ENCODE data around the gene TGM4.

TGM4 gene

DNA sequence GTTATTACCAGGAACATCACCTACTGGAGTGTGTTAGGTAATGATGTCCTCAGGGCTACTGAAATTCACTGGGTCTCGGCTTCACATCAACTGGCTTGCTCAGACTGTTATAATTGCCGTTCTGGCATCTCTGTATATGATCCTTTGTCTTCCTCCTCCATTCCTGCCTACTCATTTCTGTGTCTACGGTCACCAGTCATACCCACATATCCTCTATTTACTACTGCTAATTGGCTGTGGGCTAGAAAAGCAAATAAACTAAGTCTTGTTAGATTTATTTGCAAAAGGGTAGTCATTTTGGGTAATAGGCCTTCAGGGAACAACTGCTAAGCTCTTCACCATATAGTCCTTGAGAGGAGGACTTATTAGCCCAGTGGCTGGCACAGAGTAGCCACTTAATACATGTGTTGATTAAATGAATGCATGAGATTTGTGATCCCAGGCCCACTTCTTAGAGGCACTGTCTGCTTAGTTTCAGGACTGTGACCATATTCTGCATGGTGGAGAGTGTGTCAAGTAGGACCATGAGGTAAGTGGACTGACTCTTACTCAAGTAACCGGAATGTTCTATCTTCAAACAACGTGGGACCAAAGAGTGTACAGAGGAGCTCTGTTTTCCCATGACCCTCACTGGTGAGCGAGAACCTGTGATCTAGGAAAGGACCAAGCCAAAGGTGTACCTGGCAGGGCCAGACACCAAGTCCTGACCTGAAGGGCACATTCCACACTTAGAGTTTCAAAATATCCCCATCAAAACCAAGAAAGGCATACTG is 88.4 kb downstream of the TGM4 start:
- H3K36me3 ChIP-seq (ENCODE audit: control insufficient read depth, insufficient read depth, low read length), result no peaks in the 10 kb centered on the region
- no peak overlapping the region for H3K4me3 ChIP-seq (ENCODE audit: insufficient read depth, low read depth, low read length)
- no peaks in the 10 kb centered on the region for H3K4me1 ChIP-seq (ENCODE audit: control insufficient read depth, insufficient read depth, low read length)
- H3K27me3 ChIP-seq (ENCODE audit: control insufficient read depth, insufficient read depth, low read length, poor library complexity, severe bottlenecking), result no peaks in the 10 kb centered on the region
- 93 to 96% methylated on average over 6 of the region's 6 CpGs for WGBS, 2 experiments
- H3K27ac ChIP-seq (ENCODE audit: insufficient read depth, low read depth, low read length, poor library complexity, severe bottlenecking), result no peak overlapping the region
- H3K9me3 ChIP-seq (ENCODE audit: control insufficient read depth, low read length), result no peaks in the 10 kb centered on the region

DNA sequence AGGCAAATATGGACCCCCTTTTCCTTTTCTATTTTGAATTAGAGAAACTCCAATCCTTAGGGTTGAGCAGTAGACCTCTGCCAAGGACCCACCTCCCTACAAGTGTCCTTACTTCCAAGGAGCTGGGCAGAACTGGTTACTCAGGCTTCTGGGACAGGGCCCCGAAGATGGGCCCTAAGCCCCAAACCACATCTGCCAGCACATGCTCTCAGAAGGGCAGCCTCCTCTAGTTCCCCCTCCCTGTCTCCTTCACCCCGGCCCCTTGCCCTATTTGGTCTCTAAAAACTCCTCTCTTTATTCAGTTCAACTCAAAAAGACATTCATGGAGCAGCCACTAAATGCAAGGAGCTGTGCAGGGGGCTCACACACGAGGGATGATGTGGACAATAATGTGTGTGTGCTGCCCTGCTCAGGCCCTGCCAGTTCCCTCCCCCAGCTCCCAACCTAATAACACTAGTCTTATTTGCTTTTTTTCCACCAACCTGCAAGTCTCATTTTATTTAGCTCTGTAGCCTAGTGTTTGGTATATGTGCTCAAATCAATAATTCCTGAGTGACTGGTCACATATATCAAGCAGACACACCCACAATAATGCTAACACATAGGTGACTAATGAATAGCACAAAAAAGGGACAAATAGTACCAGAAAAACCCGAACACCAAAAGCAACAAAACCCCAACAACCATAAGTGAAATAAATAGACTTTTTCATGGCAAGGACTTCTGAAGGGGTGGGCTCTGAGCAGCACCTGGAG is 89.3 kb downstream of the TGM4 start:
- H3K27ac ChIP-seq (ENCODE audit: insufficient read depth, low read depth, low read length, poor library complexity, severe bottlenecking), result no peak overlapping the region
- no peaks in the 10 kb centered on the region for H3K36me3 ChIP-seq (ENCODE audit: control insufficient read depth, insufficient read depth, low read length)
- H3K27me3 ChIP-seq (ENCODE audit: control insufficient read depth, insufficient read depth, low read length, poor library complexity, severe bottlenecking), result no peaks in the 10 kb centered on the region
- H3K9me3 ChIP-seq (ENCODE audit: control insufficient read depth, low read length), result no peaks in the 10 kb centered on the region
- no peaks in the 10 kb centered on the region for H3K4me1 ChIP-seq (ENCODE audit: control insufficient read depth, insufficient read depth, low read length)
- WGBS, 2 experiments, result 86 to 92% methylated on average over 4 of the region's 4 CpGs
- no peak overlapping the region for H3K4me3 ChIP-seq (ENCODE audit: insufficient read depth, low read depth, low read length)

Measured in ectodermal cell (in vitro differentiated cells).